Vagina (tissue), 2 donors: ENCODE results near the gene ACSS1. TPM values are rescaled to one million over a fixed set of nuclear protein-coding genes. Genes with fewer than 3 reads are reported as not detected.

Source experiments
- DNase-seq, 2 donors: peaks; one replicate each; pipeline ENCODE4 v3.0.0-alpha.2; 2017; ENCODE audit errors: extremely low spot score in 2 of 2
- H3K27ac ChIP-seq: fragments of 200-600 bp; sonication (generic); one replicate; pipeline ENCODE4 v1.5.1; 2019
- H3K27me3 ChIP-seq: fragments of 200-600 bp; sonication (generic); one replicate; pipeline ENCODE4 v1.5.1; 2019
- H3K36me3 ChIP-seq, 2 donors: fragments of 200-600 bp; sonication (generic); one replicate each; pipeline ENCODE4 v1.5.1; 2017 to 2019
- H3K4me1 ChIP-seq: fragments of 200-600 bp; sonication (generic); one replicate; pipeline ENCODE4 v1.5.1; 2019
- H3K4me3 ChIP-seq, 2 donors: fragments of 200-600 bp; sonication (generic); 1 replicate in 1 of 2; 2 replicates in 1 of 2; pipeline ENCODE4 v1.5.1; 2016 to 2019
- H3K9me3 ChIP-seq: fragments of 200-600 bp; sonication (generic); one replicate; pipeline ENCODE4 v1.5.1; 2019
- CTCF ChIP-seq, 3 experiments: fragments of 450-650 bp in 2 of 3; fragments of 200-600 bp in 1 of 3; sonication (generic) in 1 of 3; IDR thresholded peaks; one replicate each; pipeline ENCODE4 v1.5.1; 2017 to 2019; ENCODE audit warnings: antibody characterized with exemption in 3 of 3, mild to moderate bottlenecking in 2 of 3, moderate library complexity in 2 of 3
- POLR2A ChIP-seq, 2 donors: fragments of 450-650 bp; IDR thresholded peaks; one replicate each; pipeline ENCODE4 v1.6.1; 2017; ENCODE audit warnings: antibody characterized with exemption in 2 of 2, mild to moderate bottlenecking in 2 of 2, moderate library complexity in 2 of 2
- POLR2AphosphoS5 ChIP-seq, 2 donors: sonication (generic); formaldehyde crosslinking; IDR thresholded peaks; one replicate each; pipeline ENCODE4 v1.9.0; 2017; ENCODE audit warnings: antibody characterized with exemption in 2 of 2, mild to moderate bottlenecking in 2 of 2, low read depth in 1 of 2; ENCODE audit not compliant: insufficient read depth in 1 of 2
- intact Hi-C: fragments of 100-400 bp; cut with DNase I; formaldehyde crosslinking; loops from one replicate; pipeline ENCODE4 v1.15.1; 2023
- total RNA-seq: library from RNA; depleted of rRNA; stranded (reverse); fragments of >200 nt; gene quantifications from one replicate; pipeline ENCODE4 v1.2.3, GENCODE V29; 2016

The ACSS1 gene
- total RNA-seq, 1 donor from 2014 or later, result 26.3 TPM

- TF ChIP-seq POLR2AphosphoS5 (IDR thresholded peaks at IDR 0.05; ENCODE audit: insufficient read depth in 1 of 2, low read depth in 1 of 2), result no peak
- no peak for TF ChIP-seq CTCF (IDR thresholded peaks at IDR 0.05)
- no peak for TF ChIP-seq POLR2A (IDR thresholded peaks at IDR 0.05)
- peaks cover 22% of the 10 kb centered on the region for H3K27me3 ChIP-seq
- intact Hi-C loops, result no loop called here
These were observed 25.3 kb upstream of the ACSS1 start for GRCh38 chr20:25083141-25083772.

GRCh38 chr20:25082498-25082873 is 24.5 kb upstream of the ACSS1 start:
- Histone ChIP-seq H3K36me3 (no peaks in the 10 kb centered on the region), H3K27ac (no peak overlapping the region), H3K4me3 (no peak overlapping the region), H3K9me3 (no peaks in the 10 kb centered on the region), H3K4me1 (peaks cover 24% of the 10 kb centered on the region), H3K27me3 (peaks cover 22% of the 10 kb centered on the region)
- intact Hi-C loops, result no loop called here
- DNase-seq, result peak in 1 of 2 donors; percentile 42
- TF ChIP-seq CTCF (IDR thresholded peaks at IDR 0.05) (no peak), POLR2AphosphoS5 (IDR thresholded peaks at IDR 0.05; ENCODE audit: insufficient read depth in 1 of 2, low read depth in 1 of 2) (no peak), POLR2A (IDR thresholded peaks at IDR 0.05) (no peak)

More at GRCh38 chr20:25083141-25083772, 25.3 kb upstream of the ACSS1 start:
- peaks cover 17% of the 10 kb centered on the region for H3K4me1 ChIP-seq
- H3K4me3 ChIP-seq, result no peak overlapping the region
- peak; percentile 28 to 58 for DNase-seq
- no peaks in the 10 kb centered on the region for H3K36me3 ChIP-seq
- H3K27ac ChIP-seq, result no peak overlapping the region
- H3K9me3 ChIP-seq, result no peaks in the 10 kb centered on the region

- peak; percentile 49 to 81 for DNase-seq
- Histone ChIP-seq H3K9me3 (no peaks in the 10 kb centered on the region), H3K27ac (no peak within 1 kb of the TSS), H3K4me3 (no peak within 1 kb of the TSS), H3K4me1 (peaks cover 28% of the 10 kb centered on the region), H3K27me3 (peaks cover 22% of the 10 kb centered on the region), H3K36me3 (no peaks in the 10 kb centered on the region)
- no peak for TF ChIP-seq POLR2AphosphoS5 (IDR thresholded peaks at IDR 0.05; ENCODE audit: insufficient read depth in 1 of 2, low read depth in 1 of 2)
- no peak for TF ChIP-seq CTCF (IDR thresholded peaks at IDR 0.05)
- no peak for TF ChIP-seq POLR2A (IDR thresholded peaks at IDR 0.05)
- intact Hi-C loops, result no loop called here
These were observed 24.0 kb upstream of the ACSS1 start, which contains the start of gene VSX1 for GRCh38 chr20:25081730-25082497. Gene VSX1 (minus strand): TSS chr20:25082141. CDS start chr20:25082096, 45 bp downstream.

- Histone ChIP-seq H3K27me3 (peaks cover 22% of the 10 kb centered on the region), H3K27ac (no peak overlapping the region), H3K4me1 (peaks cover 28% of the 10 kb centered on the region), H3K36me3 (no peaks in the 10 kb centered on the region), H3K9me3 (no peaks in the 10 kb centered on the region), H3K4me3 (no peak overlapping the region)
- TF ChIP-seq POLR2AphosphoS5 (IDR thresholded peaks at IDR 0.05; ENCODE audit: insufficient read depth in 1 of 2, low read depth in 1 of 2) (no peak), POLR2A (IDR thresholded peaks at IDR 0.05) (no peak), CTCF (IDR thresholded peaks at IDR 0.05) (no peak)
- intact Hi-C loops, result no loop called here
- peak; percentile 58 to 64 for DNase-seq
These were observed 23.3 kb upstream of the ACSS1 start for GRCh38 chr20:25081065-25081729.
